ENCODE data around the gene ABHD13. TPM values are rescaled to one million over a fixed set of nuclear protein-coding genes. Genes with fewer than 3 reads are reported as not detected.

The ABHD13 gene
- total RNA-seq, 3 donors from 2014 or later (not counting 1 experiment from before 2014, with no cell fraction given): 12.3 to 14.7 (median 12.9) TPM

DNA sequence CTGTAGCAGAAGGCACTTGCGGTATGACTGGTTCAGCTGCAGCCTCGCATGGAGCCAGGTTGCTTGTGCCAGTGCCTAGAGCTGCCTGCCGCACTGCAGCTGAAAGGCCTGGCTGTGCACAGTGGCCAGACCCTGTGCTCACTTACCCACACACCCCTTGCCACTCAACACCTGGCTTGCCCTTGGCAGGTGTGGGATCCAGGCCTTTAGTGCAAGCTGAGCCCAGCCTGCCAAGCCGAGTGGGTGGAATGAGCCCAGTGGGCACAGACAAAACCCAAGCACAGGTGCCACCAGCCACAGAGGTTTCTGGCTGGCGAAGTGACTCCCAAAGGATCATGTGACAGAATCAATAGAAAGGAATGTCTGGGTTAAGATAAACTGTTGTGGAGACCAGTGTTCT is 22.3 kb upstream of the ABHD13 start:
- Mint-ChIP-seq H3K27me3 (ENCODE audit: low read depth in 2 of 2) (peaks cover 10 to 33% of the 10 kb centered on the region in 2 donors), H3K36me3 (no peaks in the 10 kb centered on the region), H3K27ac (no peak overlapping the region), H3K4me1 (no peaks in the 10 kb centered on the region), H3K9me3 (peaks cover 0 to 2% of the 10 kb centered on the region in 2 donors), H3K4me3 (no peak overlapping the region)
- TF ChIP-seq CTCF (IDR thresholded peaks at IDR 0.05): no peak
- Histone ChIP-seq H3K4me1 (ENCODE audit: control insufficient read depth, insufficient read depth, low read length) (no peaks in the 10 kb centered on the region), H3K27me3 (ENCODE audit: control insufficient read depth, insufficient read depth, low read length) (peaks cover 3% of the 10 kb centered on the region), H3K27ac (ENCODE audit: low read length) (no peak overlapping the region), H3K4me3 (ENCODE audit: low read length) (no peak overlapping the region), H3K9me3 (ENCODE audit: control insufficient read depth, insufficient read depth, low read length) (peaks cover 16% of the 10 kb centered on the region), H3K36me3 (ENCODE audit: control insufficient read depth, insufficient read depth, low read length) (no peaks in the 10 kb centered on the region)
- intact Hi-C loops (cut with micrococcal nuclease): no loop called here
- ATAC-seq (no peak), DNase-seq (no peak)
- WGBS (ENCODE audit: insufficient coverage): 94% methylated on average over 5 of the region's 5 CpGs

GRCh38 chr13:108200781-108201398 is 17.3 kb upstream of the ABHD13 start:
- no peaks in the 10 kb centered on the region for H3K4me1 ChIP-seq (ENCODE audit: control insufficient read depth, insufficient read depth, low read length)
- no peak for DNase-seq
- H3K4me1 Mint-ChIP-seq: no peaks in the 10 kb centered on the region
- intact Hi-C loops (cut with micrococcal nuclease): no loop called here
- H3K27ac ChIP-seq (ENCODE audit: low read length): no peak overlapping the region
- peak in 1 of 3 donors; percentile 24 for ATAC-seq
- H3K9me3 ChIP-seq (ENCODE audit: control insufficient read depth, insufficient read depth, low read length): peaks cover 1% of the 10 kb centered on the region
- no peak for TF ChIP-seq CTCF (IDR thresholded peaks at IDR 0.05)
- H3K4me3 Mint-ChIP-seq: no peak overlapping the region
- 60% methylated on average over 1 of the region's 1 CpG for WGBS (ENCODE audit: insufficient coverage)
- H3K27ac Mint-ChIP-seq: no peak overlapping the region
- H3K36me3 Mint-ChIP-seq: no peaks in the 10 kb centered on the region
- no peaks in the 10 kb centered on the region for H3K9me3 Mint-ChIP-seq
- H3K4me3 ChIP-seq (ENCODE audit: low read length): no peak overlapping the region
- no peaks in the 10 kb centered on the region for H3K27me3 ChIP-seq (ENCODE audit: control insufficient read depth, insufficient read depth, low read length)
- H3K36me3 ChIP-seq (ENCODE audit: control insufficient read depth, insufficient read depth, low read length): no peaks in the 10 kb centered on the region
- H3K27me3 Mint-ChIP-seq (ENCODE audit: low read depth in 2 of 2): peaks cover 16 to 33% of the 10 kb centered on the region in 2 donors

DNA sequence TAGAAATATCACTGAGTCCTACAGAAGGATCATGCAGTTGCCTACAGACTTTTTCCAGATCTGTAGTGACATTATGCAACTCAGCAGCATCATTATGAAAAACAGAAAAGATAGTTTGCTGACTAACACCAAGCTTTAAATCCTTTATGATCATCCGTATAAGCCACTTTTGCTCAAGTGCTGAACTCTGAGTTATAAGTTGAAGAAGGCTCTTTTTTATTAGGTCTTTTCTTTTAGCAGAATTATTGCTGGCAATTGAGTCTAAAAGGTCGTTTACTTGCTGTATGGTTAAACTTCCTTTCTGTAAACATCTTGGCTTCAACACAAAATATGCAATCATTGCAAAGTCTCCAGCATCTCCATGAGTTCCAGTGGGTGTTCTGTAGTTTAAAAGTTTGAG is 7.6 kb upstream of the ABHD13 start:
- Histone ChIP-seq H3K27me3 (ENCODE audit: control insufficient read depth, insufficient read depth, low read length) (no peaks in the 10 kb centered on the region), H3K4me3 (ENCODE audit: low read length) (no peak overlapping the region), H3K4me1 (ENCODE audit: control insufficient read depth, insufficient read depth, low read length) (peaks cover 6% of the 10 kb centered on the region), H3K27ac (ENCODE audit: low read length) (no peak overlapping the region), H3K9me3 (ENCODE audit: control insufficient read depth, insufficient read depth, low read length) (no peaks in the 10 kb centered on the region), H3K36me3 (ENCODE audit: control insufficient read depth, insufficient read depth, low read length) (peaks cover 17% of the 10 kb centered on the region)
- H3K27ac Mint-ChIP-seq: no peak overlapping the region
- no peak overlapping the region for H3K4me3 Mint-ChIP-seq
- H3K9me3 Mint-ChIP-seq: peaks cover 0 to 5% of the 10 kb centered on the region in 2 donors
- DNase-seq (no peak), ATAC-seq (no peak)
- H3K4me1 Mint-ChIP-seq: peaks cover 14 to 25% of the 10 kb centered on the region in 2 donors
- H3K36me3 Mint-ChIP-seq: peaks cover 36% of the 10 kb centered on the region
- 100% methylated on average over 1 of the region's 2 CpGs for WGBS (ENCODE audit: insufficient coverage)
- no peaks in the 10 kb centered on the region for H3K27me3 Mint-ChIP-seq (ENCODE audit: low read depth in 2 of 2)
- no peak for TF ChIP-seq CTCF (IDR thresholded peaks at IDR 0.05)
- intact Hi-C loops (cut with micrococcal nuclease): no loop called here

DNA sequence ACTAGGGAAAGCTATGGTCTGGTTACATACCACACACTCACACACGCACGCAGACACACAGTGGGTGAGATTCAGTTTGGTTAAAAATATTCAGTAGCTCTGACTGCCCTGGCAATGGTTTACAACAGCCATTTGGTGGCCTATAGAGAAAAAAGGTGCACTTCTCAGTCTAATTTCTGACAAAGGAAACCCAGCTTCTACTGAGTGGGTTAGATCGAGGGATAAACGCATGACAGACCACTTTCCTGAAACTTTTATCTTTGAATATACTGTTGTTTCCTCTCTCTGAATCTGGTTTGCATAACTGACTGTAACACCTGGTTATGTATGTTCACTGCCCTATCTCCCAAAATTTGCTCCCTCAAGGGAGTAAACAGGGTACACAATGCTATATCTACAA is 5.3 kb upstream of the ABHD13 start:
- H3K9me3 ChIP-seq (ENCODE audit: control insufficient read depth, insufficient read depth, low read length): no peaks in the 10 kb centered on the region
- ATAC-seq (no peak), DNase-seq (no peak)
- no peak overlapping the region for H3K4me3 ChIP-seq (ENCODE audit: low read length)
- Mint-ChIP-seq H3K27ac (peak overlapping the region; percentile 56 to 95), H3K27me3 (ENCODE audit: low read depth in 2 of 2) (no peaks in the 10 kb centered on the region), H3K4me1 (peaks cover 15 to 30% of the 10 kb centered on the region in 2 donors), H3K9me3 (peaks cover 0 to 5% of the 10 kb centered on the region in 2 donors), H3K4me3 (no peak overlapping the region), H3K36me3 (peaks cover 36% of the 10 kb centered on the region)
- WGBS (ENCODE audit: insufficient coverage): 28% methylated on average over 2 of the region's 4 CpGs
- H3K36me3 ChIP-seq (ENCODE audit: control insufficient read depth, insufficient read depth, low read length): peaks cover 17% of the 10 kb centered on the region
- H3K4me1 ChIP-seq (ENCODE audit: control insufficient read depth, insufficient read depth, low read length): peaks cover 17% of the 10 kb centered on the region
- no peaks in the 10 kb centered on the region for H3K27me3 ChIP-seq (ENCODE audit: control insufficient read depth, insufficient read depth, low read length)
- peak overlapping the region; percentile 24 for H3K27ac ChIP-seq (ENCODE audit: low read length)
- TF ChIP-seq CTCF (IDR thresholded peaks at IDR 0.05): no peak
- intact Hi-C loops (cut with micrococcal nuclease): no loop called here
